RWPE2 (cell line): ENCODE results near the gene EFHB.

Experiments used
- ATAC-seq: fragments of 200-7000 bp; cut with Tn5 transposase; 3 replicates; pipeline ENCODE4 v1.9.1; 2021; ENCODE audit warnings: low read depth
- DNase-seq: peaks from one replicate; pipeline ENCODE4 v3.0.0-alpha.2; 2020; ENCODE audit warnings: low spot score
- H3K27ac ChIP-seq: fragments of 450-650 bp; 2 replicates; pipeline ENCODE4 v1.5.1; 2017; ENCODE audit warnings: mild to moderate bottlenecking; ENCODE audit not compliant: poor library complexity, severe bottlenecking
- H3K27me3 ChIP-seq: fragments of 250-450 bp; sonication (Bioruptor Pico); 2 replicates; pipeline ENCODE4 v1.5.1; 2021; ENCODE audit warnings: mild to moderate bottlenecking, moderate library complexity; ENCODE audit not compliant: insufficient read depth, poor library complexity, severe bottlenecking
- H3K36me3 ChIP-seq: fragments of 250-450 bp; sonication (Bioruptor Pico); 2 replicates; pipeline ENCODE4 v1.5.1; 2020; ENCODE audit warnings: low read depth, mild to moderate bottlenecking, moderate library complexity
- H3K4me1 ChIP-seq: fragments of 250-450 bp; sonication (Bioruptor Pico); 2 replicates; pipeline ENCODE4 v1.5.1; 2021; ENCODE audit warnings: mild to moderate bottlenecking, moderate library complexity; ENCODE audit not compliant: insufficient read depth, poor library complexity, severe bottlenecking
- H3K4me3 ChIP-seq: fragments of 250-450 bp; sonication (Bioruptor Pico); 2 replicates; pipeline ENCODE4 v1.5.1; 2021; ENCODE audit warnings: mild to moderate bottlenecking, moderate library complexity; ENCODE audit not compliant: severe bottlenecking
- H3K9me3 ChIP-seq: fragments of 250-450 bp; sonication (Bioruptor Pico); 2 replicates; pipeline ENCODE4 v1.5.1; 2021; ENCODE audit warnings: mild to moderate bottlenecking, moderate library complexity; ENCODE audit not compliant: severe bottlenecking
- TF ChIP-seq, protein P1 (sequence below): fragments of 450-650 bp; IDR thresholded peaks from one replicate; pipeline ENCODE4 v1.5.1; 2017; ENCODE audit warnings: mild to moderate bottlenecking, moderate library complexity; ENCODE audit not compliant: poor library complexity, severe bottlenecking

Gene EFHB

DNA sequence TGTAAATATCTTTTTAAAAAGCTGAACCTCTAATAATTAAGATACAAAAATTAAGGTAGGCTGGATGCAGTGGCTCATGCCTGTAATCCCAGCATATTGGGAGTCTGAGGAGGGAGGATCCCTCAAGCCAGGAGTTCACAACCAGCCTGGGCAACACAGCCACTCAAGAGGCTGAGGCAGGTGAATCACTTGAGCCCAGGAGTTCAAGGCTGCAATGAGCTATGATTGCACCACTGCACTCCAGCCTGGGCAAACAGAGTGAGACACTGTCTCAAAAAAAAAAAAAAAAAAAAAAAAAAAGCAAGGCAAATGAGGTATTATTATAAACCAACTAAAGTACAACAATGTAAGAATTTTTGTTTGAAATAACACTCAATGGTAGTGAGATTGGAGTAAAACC lies 47.6 kb downstream of the EFHB start:
- ATAC-seq (no peak), DNase-seq (no peak)
- H3K36me3 ChIP-seq: no peaks in the 10 kb centered on the region
- no peak overlapping the region for H3K27ac ChIP-seq
- TF ChIP-seq, protein P1, sequence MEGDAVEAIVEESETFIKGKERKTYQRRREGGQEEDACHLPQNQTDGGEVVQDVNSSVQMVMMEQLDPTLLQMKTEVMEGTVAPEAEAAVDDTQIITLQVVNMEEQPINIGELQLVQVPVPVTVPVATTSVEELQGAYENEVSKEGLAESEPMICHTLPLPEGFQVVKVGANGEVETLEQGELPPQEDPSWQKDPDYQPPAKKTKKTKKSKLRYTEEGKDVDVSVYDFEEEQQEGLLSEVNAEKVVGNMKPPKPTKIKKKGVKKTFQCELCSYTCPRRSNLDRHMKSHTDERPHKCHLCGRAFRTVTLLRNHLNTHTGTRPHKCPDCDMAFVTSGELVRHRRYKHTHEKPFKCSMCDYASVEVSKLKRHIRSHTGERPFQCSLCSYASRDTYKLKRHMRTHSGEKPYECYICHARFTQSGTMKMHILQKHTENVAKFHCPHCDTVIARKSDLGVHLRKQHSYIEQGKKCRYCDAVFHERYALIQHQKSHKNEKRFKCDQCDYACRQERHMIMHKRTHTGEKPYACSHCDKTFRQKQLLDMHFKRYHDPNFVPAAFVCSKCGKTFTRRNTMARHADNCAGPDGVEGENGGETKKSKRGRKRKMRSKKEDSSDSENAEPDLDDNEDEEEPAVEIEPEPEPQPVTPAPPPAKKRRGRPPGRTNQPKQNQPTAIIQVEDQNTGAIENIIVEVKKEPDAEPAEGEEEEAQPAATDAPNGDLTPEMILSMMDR: no peak
- no peaks in the 10 kb centered on the region for H3K9me3 ChIP-seq
- no peak overlapping the region for H3K4me3 ChIP-seq
- no peaks in the 10 kb centered on the region for H3K27me3 ChIP-seq
- peaks cover 17% of the 10 kb centered on the region for H3K4me1 ChIP-seq

DNA sequence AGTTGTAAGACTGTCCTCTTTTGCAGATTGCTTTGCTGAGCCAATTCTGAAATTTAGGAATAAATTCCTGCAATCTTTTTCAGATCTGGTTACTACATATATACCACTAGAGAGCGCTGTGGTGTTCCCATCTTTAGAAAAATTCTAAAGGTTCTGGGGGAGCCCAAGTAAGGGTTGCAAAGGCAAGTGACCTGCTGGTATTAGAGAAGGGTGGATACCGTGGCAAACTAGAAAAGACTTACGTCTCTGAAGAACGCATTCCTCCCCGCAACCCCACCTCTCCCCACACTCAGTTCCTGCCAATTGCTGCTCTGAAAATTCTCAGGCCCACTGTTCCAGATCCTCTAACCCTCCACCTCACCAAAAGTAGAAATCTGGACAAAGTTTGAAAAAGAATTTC lies 48.5 kb downstream of the EFHB start:
- H3K4me1 ChIP-seq: peaks cover 16% of the 10 kb centered on the region

DNA sequence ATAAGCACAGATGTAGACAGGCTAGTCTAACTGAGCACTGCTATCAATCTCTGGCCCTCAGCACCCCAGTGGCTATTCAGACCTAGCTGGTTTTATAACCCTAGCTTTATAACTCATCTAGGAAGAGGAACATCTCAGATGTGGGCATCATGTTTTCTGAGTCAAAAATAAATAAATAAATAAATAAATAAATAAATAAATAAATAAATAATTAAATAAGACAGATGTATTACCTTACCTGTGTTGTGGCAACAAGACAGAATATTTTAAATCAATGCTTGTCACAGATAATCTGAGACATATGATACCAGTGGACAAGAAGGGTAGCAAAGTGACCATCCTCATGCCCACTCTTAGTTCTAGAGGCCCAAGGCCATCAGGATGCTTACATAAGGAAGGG lies 52.2 kb downstream of the EFHB start:
- H3K27me3 ChIP-seq: no peaks in the 10 kb centered on the region
- no peak overlapping the region for H3K27ac ChIP-seq
- no peaks in the 10 kb centered on the region for H3K9me3 ChIP-seq
- DNase-seq: no peak
- no peak overlapping the region for H3K4me3 ChIP-seq
- TF ChIP-seq, protein P1: no peak
- H3K4me1 ChIP-seq: no peaks in the 10 kb centered on the region
- ATAC-seq: no peak
- H3K36me3 ChIP-seq: no peaks in the 10 kb centered on the region

More for the DNA sequence above, 48.5 kb downstream of the EFHB start:
- no peaks in the 10 kb centered on the region for H3K27me3 ChIP-seq
- H3K27ac ChIP-seq: no peak overlapping the region
- TF ChIP-seq, protein P1: peak; percentile 65
- no peaks in the 10 kb centered on the region for H3K36me3 ChIP-seq
- ATAC-seq (no peak), DNase-seq (no peak)
- H3K9me3 ChIP-seq: no peaks in the 10 kb centered on the region
- no peak overlapping the region for H3K4me3 ChIP-seq

DNA sequence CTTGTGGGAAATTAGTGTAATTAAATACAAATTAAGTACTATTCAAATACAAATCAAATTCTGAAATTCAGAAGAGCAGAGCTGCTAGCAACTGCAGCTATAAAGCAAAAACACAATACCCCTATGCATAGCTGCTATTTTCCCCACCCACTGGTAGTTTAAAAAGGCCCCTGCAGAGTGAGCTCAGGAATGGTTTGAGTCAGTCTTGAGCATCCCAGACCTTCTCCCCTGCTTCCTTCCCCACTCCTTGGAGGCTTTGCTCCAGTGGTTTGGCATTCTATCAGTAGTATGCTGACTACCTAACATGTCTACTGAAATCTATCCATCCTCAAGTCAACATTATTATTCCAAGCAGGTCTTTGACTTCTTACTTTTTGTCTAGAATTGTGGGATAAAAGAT lies 53.0 kb downstream of the EFHB start:
- no peaks in the 10 kb centered on the region for H3K36me3 ChIP-seq
- H3K27ac ChIP-seq: no peak overlapping the region
- no peaks in the 10 kb centered on the region for H3K27me3 ChIP-seq
- TF ChIP-seq, protein P1: no peak
- no peaks in the 10 kb centered on the region for H3K4me1 ChIP-seq
- ATAC-seq (no peak), DNase-seq (no peak)
- H3K4me3 ChIP-seq: no peak overlapping the region
- no peaks in the 10 kb centered on the region for H3K9me3 ChIP-seq

DNA sequence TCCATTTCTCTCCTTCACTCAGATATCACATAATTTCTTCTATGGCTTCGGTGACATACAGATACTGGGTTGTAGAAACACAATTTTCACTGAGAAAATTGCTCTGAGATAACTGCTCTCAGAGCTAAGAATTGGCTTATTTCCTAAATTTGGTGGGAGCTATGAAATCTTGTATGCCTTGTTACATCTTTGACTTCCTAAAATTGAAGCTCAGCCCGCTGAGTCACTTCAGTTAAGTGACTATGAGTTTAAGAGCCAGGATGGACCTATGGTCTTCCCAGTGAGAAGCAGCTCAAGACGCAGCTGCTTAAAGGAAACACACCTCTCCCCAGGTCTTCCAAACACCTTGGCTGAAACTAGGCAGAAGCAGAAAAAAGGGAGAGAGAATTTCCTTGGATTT lies 56.4 kb downstream of the EFHB start:
- DNase-seq: no peak
- Histone ChIP-seq H3K4me1 (no peaks in the 10 kb centered on the region), H3K4me3 (no peak overlapping the region), H3K27me3 (no peaks in the 10 kb centered on the region), H3K9me3 (no peaks in the 10 kb centered on the region), H3K27ac (no peak overlapping the region), H3K36me3 (no peaks in the 10 kb centered on the region)
- no peak for ATAC-seq
- TF ChIP-seq, protein P1: no peak
